ENCODE data around the gene HSBP1L1.

Gene HSBP1L1

DNA sequence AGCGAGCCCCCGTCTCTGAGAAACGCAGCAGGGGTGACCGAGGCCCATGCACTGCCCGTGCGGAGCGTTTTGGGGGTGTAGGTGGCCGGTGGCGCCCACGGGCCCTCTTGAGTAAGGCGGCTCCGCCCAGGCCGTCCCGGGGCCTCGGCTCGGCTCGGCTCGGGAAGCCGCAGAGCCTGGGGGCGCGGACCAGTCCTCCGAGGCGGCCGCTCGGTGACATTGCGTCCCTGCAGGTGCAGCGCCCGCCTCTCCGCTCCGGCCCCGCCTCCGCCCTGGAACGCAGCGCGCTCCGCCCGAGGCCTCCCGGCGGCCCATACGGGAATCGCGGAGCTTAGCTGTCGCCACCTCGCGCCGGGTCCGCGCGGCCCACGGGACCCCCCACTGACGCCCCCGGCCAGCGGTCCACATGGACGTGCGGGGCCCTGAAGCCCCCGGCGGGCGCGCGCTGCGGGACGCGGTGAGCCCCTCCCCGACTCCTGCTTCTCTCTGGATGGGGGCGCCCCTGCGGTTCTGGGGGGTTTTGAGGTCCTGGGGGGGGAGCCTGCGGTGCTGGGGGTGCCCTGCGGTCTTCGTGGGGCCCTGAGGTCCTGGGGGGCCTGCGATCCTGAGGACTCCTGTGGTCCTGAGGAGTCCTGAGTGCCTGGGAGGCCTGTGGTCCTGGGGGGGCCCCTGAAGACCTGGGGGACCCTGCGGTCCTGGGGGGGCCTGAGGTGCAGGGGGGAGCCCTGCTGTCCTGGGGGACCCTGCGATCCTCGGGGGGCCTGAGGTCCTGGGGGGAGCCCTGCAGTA lies at the start of gene HSBP1L1:
Gene HSBP1L1, plus strand, starts transcription at position 314 of the 789 bp plus-strand sequence. Its CDS starts 93 bp downstream, at position 407.
- DNase-seq, result no peak

DNA sequence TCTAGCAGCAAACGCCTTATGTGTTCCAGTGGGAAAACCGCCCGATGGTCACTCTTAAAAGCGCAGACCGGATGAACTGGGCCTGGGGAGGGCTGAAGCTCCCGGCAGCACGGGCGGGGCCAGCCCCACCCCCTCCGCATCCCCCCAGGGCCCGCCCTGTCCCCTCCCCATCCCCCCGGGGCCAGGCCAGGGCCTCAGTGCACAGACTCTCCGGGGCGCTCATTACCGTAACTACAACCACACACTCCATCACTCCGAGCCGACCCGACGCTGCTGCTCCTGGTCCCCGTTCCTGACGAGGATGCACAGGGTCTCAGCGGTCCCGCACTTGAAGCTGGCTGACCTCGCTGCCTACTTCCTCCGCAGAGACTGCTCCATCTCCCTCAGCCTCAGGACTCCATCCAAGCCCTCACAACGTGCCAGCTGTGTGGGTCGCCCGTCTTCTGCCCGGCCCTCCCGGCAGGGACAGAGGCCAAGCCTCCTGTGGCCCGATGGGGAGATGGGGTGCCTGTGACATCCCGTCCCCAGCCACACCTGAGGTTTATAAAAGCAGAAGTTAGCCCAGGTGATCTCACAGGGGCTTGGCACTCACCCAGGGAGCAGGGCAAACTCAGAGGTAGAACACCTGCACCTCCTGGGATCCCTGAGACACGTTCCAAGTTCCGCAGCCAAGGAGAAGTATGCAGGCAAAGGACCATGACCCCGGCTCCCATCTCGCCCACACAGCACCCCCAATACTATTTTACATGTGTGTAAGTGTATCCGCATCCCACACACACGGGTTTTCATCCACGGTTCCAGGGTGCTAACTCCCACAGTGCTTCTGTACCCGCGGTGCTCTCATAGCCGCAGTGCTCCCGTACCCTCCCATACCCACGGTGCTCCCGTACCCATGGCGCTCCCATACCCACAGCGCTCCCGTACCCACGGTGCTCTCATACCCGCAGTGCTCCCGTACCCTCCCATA lies 49.0 kb upstream of the HSBP1L1 start:
- no peak for DNase-seq

DNA sequence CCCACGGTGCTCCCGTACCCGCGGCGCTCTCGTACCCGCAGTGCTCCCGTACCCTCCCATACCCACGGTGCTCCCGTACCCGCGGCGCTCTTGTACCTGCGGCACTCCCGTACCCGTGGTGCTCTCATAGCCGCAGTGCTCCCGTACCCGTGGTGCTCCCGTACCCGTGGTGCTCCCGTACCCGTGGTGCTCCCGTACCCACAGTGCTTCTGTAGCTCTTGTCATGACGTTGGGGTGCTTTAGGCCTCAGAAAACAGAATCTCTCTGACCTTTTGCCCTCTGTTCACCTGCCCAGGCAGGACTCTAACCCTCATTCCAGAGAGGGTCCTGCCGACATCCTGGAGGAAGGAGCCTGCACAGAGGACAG lies 48.3 kb upstream of the HSBP1L1 start:
- no peak for DNase-seq

GRCh38 chr18:79916546-79917168 lies 47.8 kb upstream of the HSBP1L1 start:
- no peak for DNase-seq

DNA sequence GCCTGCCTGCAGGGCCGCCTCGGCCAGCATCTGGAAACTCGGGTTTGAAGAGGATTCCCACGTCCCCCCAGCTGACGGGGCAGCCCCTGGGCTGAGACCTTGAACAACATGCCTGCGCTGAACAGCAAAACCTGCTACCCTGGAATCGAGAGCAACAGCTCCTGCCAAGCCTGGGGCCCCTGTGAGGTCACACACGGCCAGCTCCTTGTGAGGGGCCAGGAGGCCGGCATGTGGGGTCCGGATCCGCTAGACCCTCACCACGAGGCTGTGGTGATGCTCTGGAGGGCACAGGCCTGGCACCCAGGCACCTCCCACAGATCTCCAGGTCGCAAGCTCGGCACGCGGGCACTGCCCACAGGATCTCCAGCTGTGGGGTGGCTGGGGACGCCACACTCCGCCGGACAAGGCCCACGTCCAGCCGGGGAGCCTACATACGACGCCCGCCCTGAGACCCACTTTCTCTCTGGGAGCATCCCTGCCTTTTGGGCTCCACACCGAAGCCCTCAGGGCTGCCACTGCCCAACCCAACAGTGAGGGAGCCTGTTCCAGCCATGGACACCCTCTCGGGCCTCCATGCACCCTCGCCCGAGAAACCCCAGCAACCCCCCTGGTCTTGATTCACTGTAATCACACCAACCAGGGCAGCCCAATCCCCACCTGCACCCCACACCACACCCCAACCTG lies 47.1 kb upstream of the HSBP1L1 start:
- no peak for DNase-seq

DNA sequence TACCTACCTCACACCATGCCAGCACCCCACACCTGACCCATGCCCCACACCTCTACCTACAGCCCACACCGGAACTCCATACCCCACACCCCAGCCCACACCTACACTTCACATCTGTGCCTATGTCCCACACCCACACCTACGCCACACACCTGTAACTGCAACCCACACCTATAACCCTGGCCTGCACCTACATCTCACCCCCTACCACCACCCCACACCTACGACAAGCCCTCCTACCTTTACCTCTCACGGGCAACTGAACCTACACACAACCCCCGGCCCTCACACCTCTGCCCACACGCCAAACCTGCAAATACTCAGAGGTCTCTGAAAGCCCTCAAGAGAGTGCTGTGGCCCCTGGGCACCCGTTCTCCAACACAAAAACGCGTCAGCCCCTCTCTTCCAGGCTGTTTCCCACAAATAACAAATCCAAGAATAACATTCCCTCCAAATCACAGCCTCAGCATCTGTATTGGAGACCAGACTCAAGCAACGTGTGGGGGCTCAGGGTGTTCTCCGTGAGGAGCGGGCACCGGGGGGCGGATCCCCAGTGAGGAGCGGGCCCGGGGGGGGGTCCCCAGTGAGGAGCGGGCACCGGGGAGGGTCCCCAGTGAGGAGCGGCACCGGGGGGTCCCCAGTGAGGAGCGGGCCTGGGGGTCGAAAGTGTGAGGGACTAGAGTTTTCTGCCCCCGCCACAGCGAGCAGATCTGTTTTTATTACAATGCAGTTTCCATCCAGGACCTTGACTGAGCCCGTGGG lies 46.4 kb upstream of the HSBP1L1 start:
- DNase-seq, result no peak

- no peak for DNase-seq
These were observed 45.8 kb upstream of the HSBP1L1 start for GRCh38 chr18:79918615-79919011.

- DNase-seq, result no peak
These were observed 45.4 kb upstream of the HSBP1L1 start for GRCh38 chr18:79919089-79919488.

- no peak for DNase-seq
These were observed 42.2 kb upstream of the HSBP1L1 start for GRCh38 chr18:79921984-79922965.

DNA sequence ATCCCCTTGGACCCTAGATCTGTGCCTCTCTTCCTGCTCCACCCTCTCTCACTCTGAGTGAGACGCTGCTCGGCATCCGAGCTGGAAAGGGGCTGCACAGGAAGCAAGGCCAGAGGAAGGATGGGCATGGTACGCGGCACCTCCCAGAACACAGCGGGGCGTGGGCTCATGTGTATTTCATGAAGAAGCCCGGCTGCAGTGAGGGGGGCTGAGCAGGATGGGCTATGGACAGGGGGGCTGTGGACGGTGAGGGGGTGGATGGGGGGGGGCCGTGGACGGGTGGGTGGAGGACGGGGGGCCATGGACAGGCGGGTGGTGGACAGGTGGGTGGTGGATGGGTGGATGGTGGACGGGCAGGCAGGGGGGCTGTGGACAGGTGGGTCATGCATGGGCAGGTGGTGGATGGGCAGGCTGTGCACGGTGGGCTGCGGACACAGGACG lies 41.5 kb upstream of the HSBP1L1 start:
- no peak for DNase-seq

GRCh38 chr18:79923896-79924585 lies 40.4 kb upstream of the HSBP1L1 start:
- no peak for DNase-seq

- DNase-seq, result no peak
These were observed 39.4 kb upstream of the HSBP1L1 start for GRCh38 chr18:79924814-79925731.

GRCh38 chr18:79926306-79926705 lies 38.1 kb upstream of the HSBP1L1 start:
- no peak for DNase-seq

GRCh38 chr18:79926715-79927606 lies 37.5 kb upstream of the HSBP1L1 start:
- DNase-seq, result no peak

- DNase-seq, result no peak
These were observed 36.6 kb upstream of the HSBP1L1 start for GRCh38 chr18:79927607-79928562.

DNA sequence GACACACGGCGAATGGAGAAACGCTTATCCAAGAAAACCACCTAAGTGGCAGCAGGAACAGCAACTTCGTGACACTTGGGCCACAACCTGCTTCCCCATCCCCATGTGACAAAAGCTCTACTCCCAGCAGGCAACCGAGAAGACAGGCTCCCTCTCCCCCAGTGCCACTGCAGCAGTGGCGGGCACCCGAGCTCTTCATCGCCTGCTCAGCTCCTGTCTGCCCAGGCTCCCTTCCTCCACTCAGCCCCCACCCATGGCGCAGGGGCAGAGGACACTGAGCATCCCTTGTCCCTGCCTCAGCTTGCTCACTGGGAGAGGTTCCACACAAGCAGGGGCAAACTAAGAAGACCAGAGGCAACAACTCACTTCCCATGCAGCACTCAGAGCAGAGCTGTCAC lies 35.9 kb upstream of the HSBP1L1 start:
- no peak for DNase-seq
